Activated CD4-positive, CD25-positive, alpha-beta regulatory T cell treated with anti-CD3 and anti-CD28 coated beads, Interleukin-2, amount 50 U/mL, for 16 hours (primary cell): ENCODE measurements around the gene DIS3L.
"Not testable (repeated sequence)": the region's sequence is repeated elsewhere in the genome, so short reads cannot be mapped to it uniquely, and the experiment has no call there.

Source experiments
- DNase-seq: peaks from one replicate; pipeline ENCODE4 v3.0.0-alpha.2; 2020; ENCODE audit warnings: low read depth, low spot score

The DIS3L gene

GRCh38 chr15:66309828-66310227 is 16.5 kb downstream of the DIS3L start:
- no peak for DNase-seq

- no peak for DNase-seq
These were observed 17.4 kb downstream of the DIS3L start for GRCh38 chr15:66310786-66311185.

GRCh38 chr15:66312144-66312543 is 18.8 kb downstream of the DIS3L start:
- no peak for DNase-seq

- no peak for DNase-seq
These were observed 30.1 kb downstream of the DIS3L start for GRCh38 chr15:66323312-66323928.

GRCh38 chr15:66326051-66326450 is 32.7 kb downstream of the DIS3L start:
- DNase-seq, result no peak

- DNase-seq, result no peak
These were observed 34.4 kb downstream of the DIS3L start for GRCh38 chr15:66327736-66328135.

GRCh38 chr15:66328771-66329170 is 35.4 kb downstream of the DIS3L start:
- no peak for DNase-seq

- not testable (repeated sequence) for DNase-seq
These were observed 55.2 kb downstream of the DIS3L start for GRCh38 chr15:66348530-66348929.

- no peak for DNase-seq
These were observed 62.6 kb downstream of the DIS3L start for GRCh38 chr15:66356077-66356358.

- DNase-seq, result peak; percentile 95
These were observed 63.2 kb downstream of the DIS3L start, which contains the start of gene TIPIN for GRCh38 chr15:66356359-66357236. Gene TIPIN, minus strand, starts transcription at chr15:66356685. Its CDS starts 3,738 bp downstream, at chr15:66352947.

GRCh38 chr15:66359740-66360139 is 66.4 kb downstream of the DIS3L start:
- no peak for DNase-seq

- DNase-seq, result not testable (repeated sequence)
These were observed 68.5 kb downstream of the DIS3L start for GRCh38 chr15:66361745-66362460.

- no peak for DNase-seq
These were observed 69.4 kb downstream of the DIS3L start for GRCh38 chr15:66362776-66363175.

- no peak for DNase-seq
These were observed 71.7 kb downstream of the DIS3L start for GRCh38 chr15:66364944-66365528.

GRCh38 chr15:66369773-66370651 is 76.6 kb downstream of the DIS3L start:
- no peak for DNase-seq

- no peak for DNase-seq
These were observed 80.8 kb downstream of the DIS3L start for GRCh38 chr15:66374179-66374578.

GRCh38 chr15:66378814-66379430 is 85.6 kb downstream of the DIS3L start:
- no peak for DNase-seq

GRCh38 chr15:66381376-66381775 is 88.0 kb downstream of the DIS3L start:
- not testable (repeated sequence) for DNase-seq
